NCI-H526 treated with DMSO at 0.1 percent for 48 hours (cell line): ENCODE data around the gene MACF1.
"Not testable (repeated sequence)": the region's sequence is repeated elsewhere in the genome, so short reads cannot be mapped to it uniquely, and the experiment has no call there.

ENCODE experiments used
- DNase-seq: peaks from one replicate; lab custom pipeline; 2025; lab: John Stamatoyannopoulos, UW

Gene MACF1, protein sequence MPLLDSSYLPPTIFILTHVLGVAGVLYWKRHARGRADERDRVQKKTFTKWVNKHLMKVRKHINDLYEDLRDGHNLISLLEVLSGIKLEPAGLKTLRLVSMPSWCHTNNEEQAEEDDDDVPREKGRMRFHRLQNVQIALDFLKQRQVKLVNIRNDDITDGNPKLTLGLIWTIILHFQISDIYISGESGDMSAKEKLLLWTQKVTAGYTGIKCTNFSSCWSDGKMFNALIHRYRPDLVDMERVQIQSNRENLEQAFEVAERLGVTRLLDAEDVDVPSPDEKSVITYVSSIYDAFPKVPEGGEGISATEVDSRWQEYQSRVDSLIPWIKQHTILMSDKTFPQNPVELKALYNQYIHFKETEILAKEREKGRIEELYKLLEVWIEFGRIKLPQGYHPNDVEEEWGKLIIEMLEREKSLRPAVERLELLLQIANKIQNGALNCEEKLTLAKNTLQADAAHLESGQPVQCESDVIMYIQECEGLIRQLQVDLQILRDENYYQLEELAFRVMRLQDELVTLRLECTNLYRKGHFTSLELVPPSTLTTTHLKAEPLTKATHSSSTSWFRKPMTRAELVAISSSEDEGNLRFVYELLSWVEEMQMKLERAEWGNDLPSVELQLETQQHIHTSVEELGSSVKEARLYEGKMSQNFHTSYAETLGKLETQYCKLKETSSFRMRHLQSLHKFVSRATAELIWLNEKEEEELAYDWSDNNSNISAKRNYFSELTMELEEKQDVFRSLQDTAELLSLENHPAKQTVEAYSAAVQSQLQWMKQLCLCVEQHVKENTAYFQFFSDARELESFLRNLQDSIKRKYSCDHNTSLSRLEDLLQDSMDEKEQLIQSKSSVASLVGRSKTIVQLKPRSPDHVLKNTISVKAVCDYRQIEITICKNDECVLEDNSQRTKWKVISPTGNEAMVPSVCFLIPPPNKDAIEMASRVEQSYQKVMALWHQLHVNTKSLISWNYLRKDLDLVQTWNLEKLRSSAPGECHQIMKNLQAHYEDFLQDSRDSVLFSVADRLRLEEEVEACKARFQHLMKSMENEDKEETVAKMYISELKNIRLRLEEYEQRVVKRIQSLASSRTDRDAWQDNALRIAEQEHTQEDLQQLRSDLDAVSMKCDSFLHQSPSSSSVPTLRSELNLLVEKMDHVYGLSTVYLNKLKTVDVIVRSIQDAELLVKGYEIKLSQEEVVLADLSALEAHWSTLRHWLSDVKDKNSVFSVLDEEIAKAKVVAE (N-terminal part only)

DNA sequence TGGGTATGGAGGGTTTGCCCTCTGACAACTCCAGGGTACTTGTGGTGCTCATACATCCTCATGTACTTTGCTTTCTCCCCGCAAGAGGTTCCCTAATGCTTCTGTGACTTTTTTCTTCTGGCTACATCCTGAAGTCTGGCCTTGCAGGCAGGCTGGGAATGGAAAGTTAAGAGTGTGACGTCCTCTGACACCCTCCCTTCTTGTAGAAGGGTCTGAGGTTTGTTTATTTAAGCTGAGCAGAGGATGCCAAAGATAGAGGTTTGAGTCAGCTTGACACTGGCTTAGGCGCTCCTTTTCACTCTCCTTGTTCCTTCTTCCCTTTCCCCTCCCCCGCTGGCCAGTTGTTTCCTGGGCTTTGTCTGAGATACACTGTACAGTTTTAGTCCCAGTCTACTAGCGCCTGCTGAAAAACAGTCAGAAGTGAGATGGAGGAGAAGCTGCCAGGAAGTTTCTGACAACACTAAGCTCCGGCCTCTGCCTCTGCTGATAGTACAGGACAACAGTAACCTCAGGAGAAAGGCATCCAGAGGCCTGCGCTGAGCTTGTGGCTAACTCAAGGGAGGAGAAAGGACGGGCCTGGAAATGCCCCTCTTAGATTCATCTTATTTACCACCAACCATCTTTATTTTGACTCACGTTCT is at the start of gene MACF1:
MACF1 (plus strand) TSS at position 255 of the 641 bp plus-strand sequence; CDS start at position 583, 328 bp downstream.
- no peak for DNase-seq

DNA sequence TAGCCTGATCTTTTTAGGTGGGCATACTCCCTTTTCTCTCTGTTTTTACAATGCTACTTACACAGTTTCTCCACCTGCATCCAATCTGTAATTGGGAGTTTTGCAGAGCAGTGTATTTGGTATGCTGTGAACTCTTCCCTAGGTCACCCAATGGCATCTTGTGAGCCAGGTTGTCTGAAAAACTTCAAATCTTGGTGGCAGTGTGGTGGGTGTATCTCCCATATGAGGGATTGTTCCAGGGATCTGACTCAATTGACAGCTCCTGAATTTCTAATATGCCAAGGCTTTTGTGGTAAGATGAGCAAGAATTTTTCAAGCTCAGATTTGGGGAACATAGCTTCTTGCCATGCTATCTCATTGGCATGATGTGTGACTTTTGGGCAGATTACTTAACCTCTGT is 47.2 kb upstream of the MACF1 start:
- DNase-seq = no peak

DNA sequence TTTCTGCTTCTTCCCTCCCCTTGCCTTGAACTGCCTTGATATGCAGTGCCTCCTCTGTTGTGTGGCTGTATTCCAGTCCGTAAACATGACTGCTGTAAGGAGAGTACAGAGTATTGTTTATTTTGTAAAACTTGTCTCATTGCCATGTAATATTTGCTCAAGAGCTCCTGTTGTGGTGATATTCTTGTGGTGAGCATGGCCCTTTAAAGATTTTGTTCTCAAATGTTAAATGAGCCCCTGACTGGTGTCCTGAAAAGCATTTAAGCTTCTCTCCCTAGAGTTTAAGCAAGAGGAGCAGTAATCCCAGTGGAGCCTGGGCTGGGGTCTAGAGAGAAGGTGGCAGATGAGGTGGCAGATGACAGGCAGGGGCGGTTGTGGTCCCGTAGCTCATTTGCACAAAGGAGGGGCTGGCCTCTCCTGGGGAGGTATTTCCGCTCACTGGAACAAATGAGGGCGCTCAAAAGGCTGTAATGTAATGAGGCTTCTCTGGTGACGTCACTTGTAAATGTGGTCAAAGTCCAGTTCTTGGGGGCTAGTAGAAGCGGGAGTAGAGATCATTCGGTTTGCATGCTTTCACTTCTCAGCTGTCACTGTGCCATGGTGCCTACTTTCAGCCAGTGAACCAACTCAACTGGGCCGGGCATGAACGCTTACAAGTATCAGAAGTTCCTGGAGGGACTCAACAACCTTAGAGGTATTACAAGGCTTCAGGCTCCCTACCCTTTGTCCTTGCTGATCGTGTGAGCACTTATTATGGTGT is 46.0 kb upstream of the MACF1 start:
- DNase-seq = peak; percentile 94

DNA sequence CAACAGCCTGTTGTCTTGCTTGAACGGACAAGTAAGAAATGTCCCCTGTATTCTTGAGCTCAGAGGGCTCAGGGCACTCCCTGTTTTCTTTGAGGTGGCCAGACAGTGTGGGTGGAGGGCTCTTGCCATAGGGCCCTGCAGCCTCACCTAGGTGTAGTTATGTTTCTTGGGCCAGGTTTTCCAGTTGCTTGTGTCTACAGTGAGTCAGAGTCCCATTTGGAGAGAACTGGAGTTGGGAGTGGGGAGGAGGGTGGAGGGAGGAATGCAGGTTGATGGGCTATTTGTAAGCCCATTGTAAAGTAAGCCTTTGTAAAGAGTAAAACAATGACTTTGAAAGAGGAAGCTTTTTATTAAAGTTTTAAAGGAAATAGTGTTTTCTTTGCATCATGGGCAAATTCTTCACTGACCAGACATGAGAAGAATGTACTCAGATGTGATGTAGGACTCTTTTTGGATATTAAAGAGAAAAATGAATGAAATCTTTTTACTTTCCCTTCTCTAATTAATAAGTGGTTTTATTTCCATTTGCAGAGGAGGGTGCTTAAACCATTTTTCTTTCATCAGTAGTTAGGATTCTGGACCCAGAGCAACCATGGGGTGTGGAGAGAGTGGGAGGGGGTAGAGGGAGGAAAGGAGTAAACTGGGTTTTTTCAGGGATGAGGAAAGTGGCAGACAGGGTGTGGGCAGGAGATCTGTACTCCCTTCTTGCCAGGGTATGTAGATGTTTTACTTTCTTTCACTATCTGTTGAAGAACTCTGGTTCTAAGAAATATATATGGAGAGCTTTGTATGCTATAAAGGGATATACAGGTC is 45.1 kb upstream of the MACF1 start:
- no peak for DNase-seq

DNA sequence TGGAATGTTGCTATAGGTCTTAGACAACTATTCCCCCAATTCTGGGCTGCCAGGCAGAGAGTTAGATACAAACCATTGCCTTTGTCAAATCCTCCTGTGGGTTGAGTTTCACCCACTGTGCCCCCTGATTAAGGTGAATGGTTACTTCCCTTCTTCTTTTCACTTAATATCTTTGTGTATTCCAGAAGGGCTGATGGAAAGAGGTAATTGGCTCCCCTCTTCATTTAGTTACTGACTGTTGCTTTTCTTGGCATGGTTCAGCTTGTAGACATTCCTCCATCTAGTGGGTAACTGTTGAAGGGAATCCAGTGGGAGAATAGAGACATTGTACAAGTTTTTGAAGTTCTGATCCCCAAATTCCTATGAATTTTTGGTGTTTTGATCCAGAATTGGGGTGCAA is 43.8 kb upstream of the MACF1 start:
- no peak for DNase-seq

DNA sequence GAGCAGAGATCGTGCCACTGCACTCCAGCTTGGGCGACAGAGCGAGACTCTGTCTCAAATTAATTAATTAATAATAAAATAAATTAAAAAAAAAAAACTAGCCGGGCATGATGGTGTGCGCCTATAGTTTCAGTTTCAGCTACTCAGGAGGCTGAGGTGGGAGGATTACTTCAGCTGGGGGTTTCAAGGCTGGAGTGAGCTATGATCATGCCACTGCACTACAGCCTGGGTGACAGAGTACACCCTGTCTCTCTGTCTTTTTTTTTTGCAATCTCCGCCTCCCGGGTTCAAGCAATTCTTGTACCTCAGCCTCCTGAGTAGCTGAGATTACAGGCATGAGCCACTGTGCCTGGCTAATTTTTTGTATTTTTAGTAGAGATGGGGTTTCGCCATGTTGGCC is 42.7 kb upstream of the MACF1 start:
- not testable (repeated sequence) for DNase-seq

DNA sequence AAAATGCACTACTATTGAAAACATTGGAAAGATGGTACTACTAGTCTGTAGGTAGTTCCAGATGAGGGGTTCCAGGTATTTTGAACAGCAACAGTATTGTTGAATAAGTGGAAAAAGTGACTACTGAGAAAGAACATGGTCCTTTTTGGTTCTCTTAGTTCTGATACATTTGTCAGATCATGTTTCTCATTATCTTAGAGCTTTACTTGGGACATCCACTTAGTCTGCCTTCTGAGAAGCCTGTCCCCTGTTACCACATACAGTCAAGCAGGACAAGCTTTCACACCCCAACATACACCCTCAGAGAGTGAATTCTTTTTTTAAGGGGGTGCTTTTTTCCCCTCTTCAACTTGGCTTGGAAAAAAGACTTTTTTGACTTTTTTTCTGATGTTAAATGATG is 41.0 kb upstream of the MACF1 start:
- no peak for DNase-seq

DNA sequence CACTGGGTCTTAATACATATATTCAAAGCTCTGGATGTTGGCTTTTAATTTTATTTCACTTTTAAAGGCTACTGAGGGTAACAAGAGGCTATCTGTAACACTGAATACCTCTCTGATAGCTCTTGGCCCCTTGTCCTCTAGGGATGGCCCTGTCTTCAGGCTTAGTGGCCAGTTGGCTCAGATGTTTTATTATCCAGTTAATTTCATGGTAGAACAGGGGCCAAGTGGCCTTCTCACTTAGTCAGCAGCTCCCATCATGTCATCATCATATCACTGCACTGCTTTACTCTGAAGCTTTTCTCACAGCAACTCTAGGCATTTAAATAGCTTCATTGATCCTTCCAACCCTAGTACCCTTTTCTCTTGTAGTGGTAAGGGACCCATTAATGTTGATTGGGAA is 40.2 kb upstream of the MACF1 start:
- DNase-seq = no peak

DNA sequence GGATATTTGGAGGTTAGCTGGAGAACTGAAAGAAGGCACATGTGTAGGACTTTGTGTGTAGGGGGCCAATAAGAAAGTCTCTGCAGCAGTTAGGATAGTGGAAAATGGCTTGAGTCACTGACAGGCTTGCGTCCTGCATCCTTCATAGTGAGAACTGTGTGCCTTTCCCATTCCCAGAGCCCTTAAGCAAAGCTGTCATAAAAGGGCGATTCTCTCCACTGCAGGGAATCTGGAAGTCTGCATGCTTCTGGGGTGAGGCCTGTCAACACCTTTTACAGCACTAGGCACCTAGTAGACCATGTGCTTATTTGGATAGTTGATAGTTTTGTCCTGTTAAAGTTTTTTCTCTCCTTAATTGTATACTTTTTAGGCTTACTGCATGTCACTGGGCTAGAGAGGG is 39.4 kb upstream of the MACF1 start:
- DNase-seq = no peak

DNA sequence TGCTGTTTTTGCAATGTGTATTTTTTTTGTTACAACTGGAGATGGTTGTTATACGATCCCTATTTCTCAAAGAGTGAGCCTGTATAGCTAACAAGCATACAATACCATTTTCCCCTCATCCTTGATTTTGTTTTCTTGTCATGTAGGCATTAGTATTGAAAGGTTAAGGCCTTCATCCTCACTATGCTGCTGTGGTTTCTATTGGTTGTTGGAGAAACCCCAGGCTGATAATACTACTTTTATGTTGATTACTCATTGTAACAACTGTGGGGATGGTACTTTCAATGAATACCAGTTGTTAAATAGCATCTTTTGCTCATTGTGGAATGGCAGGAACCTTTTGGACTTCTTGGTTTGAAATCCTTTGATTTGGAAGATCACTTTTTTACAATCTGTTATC is 39.0 kb upstream of the MACF1 start:
- DNase-seq = no peak

DNA sequence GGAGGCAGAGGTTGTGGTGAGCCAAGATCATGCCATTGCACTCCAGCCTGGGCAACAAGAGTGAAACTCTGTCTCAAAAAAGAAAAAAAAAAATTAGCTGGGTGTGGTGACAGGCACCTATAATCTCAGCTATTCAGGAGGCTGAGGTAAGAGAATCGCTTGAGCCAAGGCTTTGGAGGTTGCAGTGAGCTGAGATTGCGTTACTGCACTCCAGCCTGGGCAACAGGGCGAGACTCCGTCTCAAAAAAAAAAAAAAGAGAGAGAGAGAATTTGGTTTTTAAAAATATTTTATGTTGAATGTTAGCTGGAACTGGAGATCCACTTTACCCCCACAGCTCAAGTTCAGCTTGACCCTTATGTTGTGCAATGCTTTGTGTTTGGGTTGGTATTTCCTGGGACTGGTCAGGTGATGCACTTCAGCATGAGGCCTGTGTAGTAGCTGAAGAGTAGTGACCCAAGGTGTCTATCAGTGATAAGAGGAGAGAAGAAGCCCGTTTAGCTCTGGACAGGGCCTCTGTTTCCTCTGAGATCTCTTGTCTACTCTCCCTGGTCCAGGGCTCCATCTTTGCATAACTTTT is 36.8 kb upstream of the MACF1 start:
- DNase-seq = no peak

DNA sequence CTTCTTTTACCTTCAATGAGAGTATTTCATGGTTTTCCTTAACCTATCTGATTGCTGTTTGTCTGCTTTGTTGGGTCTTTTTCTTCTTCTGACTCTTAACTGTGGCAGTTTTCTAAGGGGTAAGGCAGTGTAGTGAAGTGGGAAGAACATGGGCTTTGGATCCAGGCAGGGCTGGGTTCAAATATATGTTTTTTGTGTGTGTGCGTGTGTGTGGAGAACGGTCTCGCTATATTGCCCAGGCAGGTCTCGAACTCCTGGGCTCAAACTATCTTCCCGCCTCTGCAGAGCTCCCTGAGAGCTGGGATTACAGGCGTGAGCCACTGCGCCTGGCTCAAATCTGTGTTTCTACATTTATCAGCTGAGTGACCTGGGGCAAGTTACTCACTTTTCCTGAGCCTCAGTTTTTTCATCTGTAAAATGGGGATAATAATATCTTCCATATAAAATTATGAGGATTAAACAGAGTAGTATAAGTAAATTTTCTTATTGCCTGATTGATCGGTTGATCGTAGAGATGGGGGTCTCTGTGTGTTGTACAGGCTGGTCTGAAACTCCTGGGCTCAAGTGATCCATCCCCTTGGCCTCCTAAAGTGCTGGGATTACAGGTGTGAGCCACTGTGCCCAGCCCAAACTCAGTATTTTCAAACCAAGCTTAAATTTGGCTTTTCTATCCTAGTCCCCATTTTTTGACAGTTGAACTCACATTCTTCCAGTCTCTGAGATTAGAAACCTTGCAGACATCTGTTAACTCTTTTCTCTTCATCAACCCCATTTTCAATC is 36.0 kb upstream of the MACF1 start:
- no peak for DNase-seq

DNA sequence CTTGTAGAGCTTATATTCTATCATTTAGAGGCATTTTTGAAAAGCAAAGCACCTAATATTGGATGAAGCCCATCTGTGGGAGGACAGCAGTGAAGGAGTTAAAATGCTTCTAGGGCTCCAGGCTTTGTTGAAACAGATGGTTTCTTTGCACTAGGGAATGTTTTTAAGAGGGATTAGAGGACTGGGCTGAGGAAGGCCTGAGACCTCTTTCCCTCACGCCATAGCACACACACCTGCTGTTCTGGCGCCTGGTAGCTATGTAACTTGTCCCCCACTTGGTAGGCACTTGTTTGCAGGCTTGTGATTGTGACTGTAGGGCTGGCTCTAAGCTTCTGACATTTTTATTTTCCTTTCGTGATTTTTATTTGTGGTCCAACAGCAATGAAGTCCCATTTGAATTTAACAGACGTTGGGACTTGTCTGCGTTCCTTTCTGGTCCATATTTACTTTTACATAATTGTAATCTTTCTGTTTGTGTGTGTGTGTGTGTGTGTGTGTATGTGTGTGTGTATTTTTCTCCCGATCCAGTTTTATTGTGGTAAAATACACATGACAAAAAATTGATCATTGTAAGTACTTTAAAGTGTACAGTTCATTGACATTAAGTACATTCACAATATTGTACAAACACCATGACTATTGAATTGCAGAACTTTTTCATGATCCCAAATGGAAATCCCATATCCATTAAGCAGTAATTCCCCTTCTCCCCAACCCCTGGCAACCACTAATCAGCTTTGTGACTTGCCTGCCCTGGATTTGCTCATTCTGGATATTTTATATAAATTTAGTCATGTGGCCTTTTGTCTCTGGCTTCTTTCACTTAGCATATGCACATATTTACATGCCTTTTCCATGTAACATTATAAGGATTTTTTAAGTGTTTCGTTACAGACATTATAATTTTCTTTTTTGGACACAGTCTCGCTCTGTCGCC is 33.5 kb upstream of the MACF1 start:
- peak; percentile 16 for DNase-seq

DNA sequence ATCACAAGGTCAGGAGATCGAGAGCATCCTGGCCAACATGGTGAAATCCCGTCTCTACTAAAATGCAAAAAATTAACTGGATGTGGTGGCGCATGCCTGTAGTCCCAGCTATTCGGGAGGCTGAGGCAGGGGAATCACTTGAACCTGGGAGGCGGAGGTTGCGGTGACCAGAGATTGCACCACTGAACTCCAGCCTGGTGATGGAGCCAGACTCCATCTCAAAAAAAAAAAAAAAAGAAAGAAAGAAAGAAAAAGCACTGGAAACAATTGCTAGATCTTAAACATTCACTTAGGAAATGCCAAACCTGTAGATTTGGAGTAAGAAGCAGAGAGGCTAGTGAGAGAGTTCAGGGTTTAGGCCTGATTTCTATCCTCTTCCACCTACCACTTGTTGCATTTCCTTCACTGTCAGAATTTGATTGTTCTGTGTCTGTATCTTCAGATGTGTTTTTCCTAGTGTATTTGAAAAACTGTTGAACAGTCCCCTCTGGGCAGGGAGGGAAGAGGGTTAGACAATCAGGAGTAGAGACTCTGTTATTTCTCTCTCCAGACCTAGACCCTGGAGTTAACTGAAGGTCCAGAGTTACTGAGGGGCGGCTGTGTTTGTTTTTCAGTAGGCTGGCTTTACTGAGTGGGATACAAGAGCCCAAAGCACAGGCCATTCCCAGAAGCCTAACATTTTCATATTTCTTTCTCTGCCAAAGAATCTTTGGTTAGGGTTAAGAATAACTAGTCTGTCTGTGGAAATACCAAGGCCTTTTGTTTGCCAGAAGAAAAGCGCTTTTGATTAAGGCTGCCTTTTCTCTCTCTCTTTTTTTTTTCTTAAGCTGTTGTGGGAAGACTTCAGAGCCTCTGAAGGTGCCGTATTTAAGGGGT is 31.1 kb upstream of the MACF1 start:
- DNase-seq = no peak

DNA sequence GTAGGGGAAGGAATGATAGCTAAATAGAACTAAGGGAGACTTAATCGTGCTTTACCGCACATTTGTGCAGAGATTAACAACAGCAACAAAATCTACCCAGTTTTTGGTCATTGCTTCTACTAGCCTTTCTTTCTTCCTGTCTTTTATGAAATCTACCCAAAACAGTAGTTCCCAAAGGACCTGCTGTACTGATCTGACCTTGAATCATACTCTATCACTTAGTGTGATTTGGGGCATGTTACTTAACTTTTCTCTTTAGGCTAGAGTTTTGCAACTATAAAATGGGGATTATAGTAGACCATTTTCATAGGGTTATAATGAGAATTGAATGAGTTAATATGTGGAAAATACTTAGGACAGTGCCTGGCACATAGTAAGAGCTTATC is 30.5 kb upstream of the MACF1 start:
- DNase-seq = no peak

DNA sequence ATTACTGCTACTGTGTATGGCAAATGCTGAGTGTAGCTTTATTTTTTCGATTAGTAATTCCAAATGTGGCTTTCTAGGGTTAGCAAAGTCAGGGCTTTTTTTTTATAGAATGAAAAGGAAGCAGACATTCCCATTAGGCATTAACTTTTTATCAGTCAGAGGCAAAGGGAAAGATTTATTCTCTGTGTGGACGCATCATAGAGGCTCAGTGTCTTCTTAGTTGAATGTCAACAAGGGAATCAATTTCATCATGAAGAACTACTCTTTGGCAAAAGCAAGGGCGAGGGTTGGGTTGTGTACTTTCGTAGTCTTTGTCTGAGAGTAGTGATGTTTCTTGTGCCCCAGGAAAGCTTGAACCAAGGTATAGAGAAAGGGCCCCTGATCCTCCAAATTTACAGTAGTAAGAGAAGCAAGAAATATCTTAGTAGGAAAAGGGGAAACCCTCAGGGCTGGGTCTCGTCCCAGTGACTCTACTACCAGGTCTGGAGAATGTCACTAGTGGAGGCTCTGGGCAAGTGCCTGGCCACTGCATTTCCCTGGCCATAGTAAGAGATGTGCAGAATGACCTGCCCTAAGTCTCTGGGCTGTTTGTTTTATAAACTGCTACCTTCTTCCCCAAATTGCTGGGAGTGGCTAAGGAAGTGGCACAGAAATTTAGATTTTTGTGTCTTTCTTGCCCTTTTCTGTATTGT is 30.0 kb upstream of the MACF1 start:
- DNase-seq = no peak
